Anterior cingulate cortex (tissue), 58 donors: ENCODE measurements around the gene CADM1.

Experiments
- DNase-seq, 58 donors: peaks; one replicate each; lab custom pipeline; 2025; lab: John Stamatoyannopoulos, UW

CADM1 gene

DNA sequence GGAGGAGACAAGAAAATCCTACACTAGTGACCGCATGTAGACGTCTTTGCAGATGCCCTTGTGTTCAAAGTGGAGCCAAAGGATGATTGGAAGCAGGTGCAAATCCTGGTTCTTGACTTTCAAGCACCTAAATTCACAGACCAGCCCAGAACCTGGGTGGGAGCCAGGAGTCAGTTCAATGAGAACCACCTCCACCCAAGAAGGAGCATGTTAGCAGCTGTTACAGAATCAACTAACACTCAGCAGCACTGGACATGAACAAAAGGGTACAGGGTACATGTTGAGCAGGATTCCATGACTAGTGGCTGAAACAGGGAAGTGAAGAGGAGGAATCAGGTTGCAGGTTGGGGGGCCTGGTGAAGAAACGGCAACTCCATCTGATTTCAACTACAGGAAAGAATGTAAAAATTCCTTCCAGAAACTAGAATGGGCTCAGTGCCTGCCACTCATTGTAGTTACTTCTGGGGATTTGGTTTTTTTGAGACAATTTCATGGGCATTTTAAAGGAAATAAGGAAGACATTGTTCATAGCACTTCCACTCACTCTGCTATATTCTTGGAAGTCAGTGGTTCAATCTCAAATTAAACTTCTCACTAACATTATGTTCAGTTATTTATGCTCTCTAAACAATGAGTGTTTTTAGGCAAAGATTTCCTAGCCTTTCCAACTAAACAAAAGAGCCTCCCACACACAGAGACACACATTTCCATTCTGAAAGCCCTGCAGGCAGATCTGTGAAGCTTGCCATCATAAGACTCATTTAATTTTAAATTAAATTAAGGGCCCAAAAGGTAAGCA, 173.3 kb downstream of the CADM1 start:
- DNase-seq, result peak in 1 of 58 donors; percentile 11

DNA sequence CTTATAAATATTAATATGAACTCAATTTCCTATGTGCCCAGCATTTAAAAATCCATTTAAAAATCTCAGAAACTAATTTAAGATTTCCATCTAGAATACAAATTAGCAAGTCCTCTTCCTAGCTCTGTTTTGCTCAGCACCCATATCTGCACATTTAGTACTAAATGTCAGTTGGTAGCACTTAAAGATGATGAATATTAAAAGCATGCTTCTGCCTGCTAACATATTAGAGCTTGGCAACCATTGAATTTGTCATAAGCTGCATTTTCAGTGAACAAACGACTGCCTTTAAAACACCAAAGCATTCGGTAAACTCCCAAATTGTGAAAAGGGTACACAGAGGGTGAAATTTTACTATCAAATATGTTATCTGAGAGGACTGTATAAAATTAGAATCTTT, 177.7 kb downstream of the CADM1 start:
- DNase-seq, result no peak

DNA sequence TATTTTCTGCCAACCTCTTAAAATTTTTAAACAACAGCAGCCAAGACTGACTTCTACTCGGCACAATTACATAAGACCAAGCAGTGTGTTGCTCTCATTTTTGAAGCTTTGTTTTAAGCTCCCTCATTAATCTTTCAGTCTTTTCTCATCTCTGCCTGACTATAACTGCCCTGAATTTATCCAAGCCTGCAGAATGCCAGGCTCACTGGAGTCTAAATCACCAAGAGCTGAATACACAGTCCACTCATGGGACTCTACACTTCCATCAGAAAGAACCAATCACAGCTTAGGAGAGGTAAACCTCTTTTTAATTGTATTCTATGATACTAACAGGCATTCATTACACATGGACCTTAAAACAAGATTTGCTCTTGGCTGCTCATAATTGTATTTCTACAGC, 178.7 kb downstream of the CADM1 start:
- peak in 1 of 58 donors; percentile 29 for DNase-seq

DNA sequence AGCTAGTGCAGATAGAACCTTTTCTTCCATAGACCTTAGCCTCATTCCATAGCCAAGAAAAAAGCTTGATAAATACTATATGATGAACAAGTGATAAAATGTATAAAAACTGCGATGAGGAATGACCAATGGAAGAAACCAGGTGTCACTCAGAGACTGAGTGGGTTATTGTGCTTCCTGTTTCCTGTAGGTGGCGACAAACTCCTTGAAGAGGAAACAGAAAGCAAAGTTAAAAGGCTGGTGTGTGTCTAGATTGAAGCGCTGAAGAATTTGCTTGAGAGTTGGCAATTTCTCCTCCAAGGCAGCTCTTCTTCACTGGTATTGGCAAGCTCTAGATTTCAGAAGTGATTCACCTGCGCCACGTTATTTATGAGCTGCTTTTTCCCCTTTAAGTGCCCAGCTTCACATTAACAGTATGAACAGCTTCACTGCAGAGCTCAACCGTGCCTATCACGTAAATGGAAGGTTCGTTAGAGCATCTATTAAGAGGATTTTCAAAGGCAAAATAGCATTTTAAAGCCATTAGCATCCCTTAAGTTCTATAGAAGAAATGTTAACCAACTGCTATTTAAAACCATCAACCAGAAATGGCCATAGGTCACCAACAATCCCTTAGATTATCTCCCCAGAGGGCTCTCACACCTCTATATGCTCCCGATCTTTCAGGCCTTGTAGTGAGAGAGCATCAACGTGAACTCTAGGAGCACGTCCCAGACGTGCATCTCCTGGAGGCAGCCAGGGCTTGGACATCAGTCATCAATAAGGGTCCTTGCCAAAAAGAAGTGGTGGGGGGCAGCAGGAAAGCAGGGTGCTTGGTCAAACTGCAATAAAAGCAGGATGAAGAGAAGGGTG, 179.4 kb downstream of the CADM1 start:
- peak in 12 of 58 donors; percentile 3 to 63 (median 17) for DNase-seq

DNA sequence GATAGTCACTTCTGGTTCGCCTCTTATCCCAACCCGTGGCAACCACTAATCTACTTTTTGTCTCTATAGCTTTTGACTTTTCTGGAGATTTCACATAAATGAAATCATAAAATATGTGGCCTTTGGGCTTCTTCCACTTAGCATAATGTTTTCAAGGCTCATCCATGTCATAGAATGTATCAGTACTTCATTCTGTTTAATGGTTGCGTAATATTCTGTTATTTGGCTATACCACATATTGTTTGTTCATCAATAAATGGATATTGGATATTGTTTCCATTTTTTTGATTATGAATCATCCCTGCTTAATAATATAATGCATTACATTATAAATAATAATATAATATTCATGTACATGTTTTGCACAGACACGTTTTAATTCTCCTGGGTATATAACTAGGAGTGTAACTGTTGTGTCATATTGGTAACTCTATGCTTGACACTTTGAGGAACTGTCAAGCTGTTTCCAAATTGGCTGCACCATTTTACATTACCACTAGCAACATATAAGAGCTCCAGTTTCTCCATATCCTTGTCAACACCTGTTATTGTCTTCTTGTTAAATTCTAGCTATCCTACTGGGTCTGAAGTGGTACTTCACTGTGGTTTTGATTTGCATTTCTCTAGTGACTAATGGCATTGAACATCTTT, 181.5 kb downstream of the CADM1 start:
- no peak for DNase-seq

DNA sequence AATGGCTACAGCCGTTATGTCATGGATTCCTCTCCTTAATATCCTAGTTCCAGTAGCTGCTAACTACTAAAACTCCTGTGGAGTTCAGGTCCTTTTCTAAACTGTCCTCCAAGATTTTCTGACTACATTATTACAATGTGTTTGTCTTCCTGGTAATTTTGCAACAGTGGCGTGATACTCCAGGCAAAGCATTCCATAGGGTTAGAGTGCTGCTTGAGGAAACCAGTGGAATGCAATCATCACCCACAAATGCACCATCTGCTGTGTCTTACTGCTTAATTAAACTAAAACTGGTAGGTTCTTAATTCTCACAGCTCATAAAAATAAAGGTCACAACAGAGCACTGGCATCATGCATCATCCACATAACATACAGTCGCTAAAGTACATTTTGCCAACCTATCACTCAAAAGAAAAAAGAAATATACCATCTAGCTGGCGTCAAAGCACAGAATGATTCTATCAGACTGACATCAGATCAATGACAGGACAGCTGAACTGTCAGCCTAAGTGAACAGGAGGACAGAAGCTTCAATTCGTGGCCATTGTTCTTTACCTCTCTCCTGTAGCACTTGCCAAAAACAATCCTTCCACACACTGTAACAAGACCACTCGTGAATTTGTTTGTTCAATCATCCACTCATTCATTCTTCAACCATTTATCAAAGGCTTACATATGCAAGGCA, 182.5 kb downstream of the CADM1 start:
- no peak for DNase-seq

DNA sequence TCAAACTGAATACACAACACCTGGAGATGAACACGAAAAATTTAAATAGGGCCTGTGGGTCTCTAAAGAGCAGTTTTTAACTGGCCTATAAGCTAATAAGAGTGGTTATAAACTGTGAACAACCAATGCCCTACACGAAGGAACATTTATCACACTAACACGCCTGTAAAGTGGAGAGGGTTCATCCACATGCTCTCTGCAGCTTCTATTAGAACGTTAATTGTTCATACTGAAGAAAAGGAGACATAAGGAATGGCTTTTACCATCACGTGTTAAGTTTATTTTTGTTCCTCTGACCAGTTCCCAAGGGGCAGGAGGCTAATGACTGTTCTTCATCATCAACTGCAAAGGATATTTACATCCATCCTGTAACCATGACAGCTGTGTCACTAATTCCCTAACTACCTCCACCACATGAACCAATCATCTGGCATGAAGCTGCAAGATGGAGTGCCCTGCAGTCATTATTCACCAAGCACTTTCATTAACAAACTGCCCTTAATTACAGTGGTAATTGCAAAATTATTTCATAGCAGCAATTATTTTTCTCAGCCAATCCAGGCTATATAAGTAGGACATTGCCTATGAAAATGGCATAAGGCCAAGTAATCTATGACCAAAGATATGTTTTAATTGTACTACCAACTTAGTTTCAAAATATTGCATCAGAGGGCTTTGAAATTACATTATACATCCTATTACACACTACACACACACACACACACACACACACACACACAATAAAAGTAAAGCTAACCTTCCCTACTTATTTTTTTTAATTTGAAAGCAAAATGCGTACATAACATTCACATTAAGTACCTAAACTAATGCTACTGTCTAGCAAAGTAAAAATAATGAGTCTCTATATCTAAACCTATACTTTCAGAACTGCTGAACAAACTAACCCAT, 186.7 kb downstream of the CADM1 start:
- DNase-seq, result no peak

DNA sequence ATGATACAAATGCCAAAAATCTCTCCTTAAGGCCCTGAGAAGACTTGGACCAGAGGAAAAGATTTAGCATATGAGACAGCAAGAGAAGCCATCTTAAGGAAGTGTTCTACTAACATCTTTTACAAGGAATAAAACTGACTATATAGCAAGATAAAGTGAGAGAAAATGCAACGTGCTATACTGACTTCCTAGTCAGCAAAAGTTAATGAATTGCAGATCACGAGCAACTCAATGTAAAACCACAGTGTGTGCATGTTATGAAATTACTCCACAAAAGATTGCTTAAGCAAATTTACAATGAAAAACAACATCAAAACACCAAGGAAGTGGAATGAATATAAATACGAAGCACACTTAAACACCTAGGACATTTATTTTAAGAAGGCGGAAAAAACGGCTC, 187.5 kb downstream of the CADM1 start:
- no peak for DNase-seq

DNA sequence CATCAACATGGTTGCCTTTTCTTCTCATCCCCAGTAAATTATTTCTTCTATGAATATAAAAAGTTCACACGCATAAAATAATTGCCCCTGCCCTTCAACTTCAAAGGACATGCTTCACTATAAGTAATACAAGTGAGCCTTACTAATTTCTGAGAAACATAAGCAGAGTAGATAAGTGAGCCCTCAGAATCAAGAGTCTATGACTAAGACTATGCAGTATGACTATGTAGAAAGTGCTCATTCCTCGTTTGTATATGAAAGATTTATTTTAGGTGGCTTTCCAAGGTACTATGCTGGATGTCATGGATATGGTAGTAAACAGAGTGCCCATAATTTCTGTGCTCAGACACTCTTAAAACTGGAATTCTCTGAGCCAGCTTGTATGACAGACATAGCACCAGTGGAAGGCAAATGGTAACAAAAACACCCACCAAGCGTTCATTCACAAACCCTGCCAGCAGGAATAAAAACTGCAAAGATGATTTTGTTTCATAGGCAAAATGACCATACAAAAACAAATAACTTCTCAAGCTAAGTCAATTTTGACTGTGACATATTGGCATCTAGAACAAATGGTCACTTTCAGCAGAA, 189.8 kb downstream of the CADM1 start:
- no peak for DNase-seq

DNA sequence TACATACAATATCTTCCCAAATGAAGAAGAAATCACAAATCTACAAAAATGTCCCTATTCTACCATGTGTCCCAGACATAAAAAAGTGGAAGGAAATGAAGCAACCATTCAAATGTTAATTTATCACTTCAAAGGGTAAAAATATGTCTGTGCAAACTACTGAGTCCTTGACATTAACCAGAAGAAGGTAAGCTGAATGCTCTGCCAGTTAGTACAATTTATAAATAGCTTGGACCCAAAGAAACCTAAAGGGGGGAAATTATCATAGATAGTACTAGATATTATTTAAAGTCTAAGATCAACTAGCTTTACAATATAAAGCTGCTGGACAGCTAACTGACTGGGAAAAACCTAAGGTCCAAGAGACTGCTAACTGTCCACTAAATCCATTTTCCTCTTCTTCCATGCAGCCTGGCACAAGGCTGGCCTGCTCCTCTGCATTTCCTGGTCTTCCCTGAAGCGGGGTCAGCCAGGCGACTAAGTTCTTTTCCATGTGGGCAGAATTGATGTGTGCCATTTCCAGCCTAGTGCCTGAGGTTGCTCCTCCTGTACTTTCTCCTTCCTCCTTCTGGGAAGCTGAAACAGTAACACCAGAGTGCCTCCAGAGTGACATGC, 190.9 kb downstream of the CADM1 start:
- DNase-seq, result no peak

DNA sequence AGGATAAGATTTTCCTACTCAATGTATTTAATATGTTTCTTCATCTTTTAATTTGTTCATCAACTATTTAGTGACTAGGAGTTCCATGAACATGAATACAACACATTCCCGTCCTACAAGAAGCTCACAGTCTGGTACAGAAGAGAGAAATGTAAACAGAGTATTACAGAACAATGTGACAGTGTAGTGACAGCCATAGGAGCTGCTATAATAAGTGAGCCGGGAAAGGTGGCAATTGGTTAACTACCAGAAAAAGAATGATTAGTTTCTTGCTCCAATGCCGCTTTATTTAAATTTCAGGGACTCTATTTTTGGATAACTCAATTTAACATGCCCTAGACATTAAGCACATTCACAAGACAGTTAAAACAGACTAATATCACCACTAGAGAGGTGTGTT, 192.3 kb downstream of the CADM1 start:
- no peak for DNase-seq

DNA sequence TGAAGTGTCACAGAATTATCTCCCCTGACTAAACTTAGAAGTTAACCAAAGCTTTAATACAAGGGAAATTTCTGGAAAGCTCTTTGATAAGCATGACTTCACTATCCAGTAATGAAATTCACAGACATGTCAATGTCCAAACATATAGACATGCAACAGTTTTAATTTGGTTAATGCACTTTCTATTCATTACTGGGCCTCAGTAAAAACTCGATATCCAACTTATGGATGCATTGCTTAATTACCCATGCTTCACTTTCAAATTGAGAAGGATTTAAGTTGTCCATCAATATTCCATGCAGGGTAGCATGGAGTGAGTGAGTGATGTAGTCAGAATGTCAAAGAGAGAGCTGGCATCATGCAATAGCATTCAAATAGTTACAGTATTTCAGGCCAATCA, 197.5 kb downstream of the CADM1 start:
- no peak for DNase-seq

DNA sequence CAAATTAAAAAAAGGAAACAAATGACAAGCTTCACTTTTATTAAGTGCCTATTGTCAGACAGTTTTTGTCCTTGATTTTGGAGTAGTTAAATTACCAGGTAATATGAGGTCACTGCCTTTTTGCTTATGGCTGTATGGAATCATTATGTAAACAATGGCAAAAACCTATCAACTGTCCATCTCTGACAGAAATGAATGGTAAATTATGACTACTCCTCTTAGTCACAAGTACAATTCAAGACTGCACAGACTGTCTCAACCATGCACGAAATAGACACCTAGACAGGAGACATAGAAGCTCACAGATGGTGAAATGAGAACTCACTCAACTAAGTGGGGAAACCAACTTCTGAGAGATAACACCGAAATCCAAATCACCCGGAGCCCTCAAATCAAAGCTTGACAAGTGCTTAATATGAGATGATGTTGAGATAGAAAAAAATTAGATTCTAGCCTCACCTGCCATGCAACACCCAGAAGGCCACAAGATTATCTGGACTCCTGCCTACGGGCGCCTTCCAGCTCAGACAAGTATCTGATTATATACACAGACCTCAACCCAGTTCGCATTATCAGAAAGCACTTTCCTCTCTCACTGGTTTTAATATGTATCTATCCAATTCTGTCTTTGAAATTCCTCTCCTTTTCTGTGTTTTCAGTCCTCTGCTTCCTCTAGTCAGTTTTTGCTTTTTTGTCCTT, 199.3 kb downstream of the CADM1 start:
- no peak for DNase-seq

DNA sequence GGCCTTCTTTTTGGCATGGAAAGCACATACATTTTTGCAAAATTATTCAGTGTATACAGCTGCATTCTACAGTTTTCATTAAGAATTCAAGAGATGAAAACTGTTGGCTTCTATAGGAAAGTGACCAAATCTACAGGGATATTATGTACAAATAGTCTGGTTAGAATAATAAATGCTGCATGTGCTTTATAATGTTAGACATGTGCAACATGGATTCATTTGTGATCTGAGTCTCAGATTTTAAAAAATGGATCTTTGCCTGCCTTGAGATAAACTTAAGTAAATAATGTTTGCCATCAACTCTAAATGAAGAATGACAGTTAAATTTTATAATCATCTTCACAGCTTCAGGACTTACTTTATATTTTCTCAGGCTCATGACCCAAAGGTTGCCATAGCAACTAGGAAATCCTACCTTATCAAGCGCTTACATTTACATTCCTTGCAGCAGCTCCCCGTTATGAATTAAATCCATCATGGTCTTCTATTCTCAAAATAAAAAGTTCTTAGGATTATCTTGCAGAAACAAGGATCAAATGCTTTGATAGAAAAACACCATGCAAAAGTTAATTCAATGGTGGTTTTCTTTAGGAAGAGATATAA, 200.2 kb downstream of the CADM1 start:
- DNase-seq, result no peak

DNA sequence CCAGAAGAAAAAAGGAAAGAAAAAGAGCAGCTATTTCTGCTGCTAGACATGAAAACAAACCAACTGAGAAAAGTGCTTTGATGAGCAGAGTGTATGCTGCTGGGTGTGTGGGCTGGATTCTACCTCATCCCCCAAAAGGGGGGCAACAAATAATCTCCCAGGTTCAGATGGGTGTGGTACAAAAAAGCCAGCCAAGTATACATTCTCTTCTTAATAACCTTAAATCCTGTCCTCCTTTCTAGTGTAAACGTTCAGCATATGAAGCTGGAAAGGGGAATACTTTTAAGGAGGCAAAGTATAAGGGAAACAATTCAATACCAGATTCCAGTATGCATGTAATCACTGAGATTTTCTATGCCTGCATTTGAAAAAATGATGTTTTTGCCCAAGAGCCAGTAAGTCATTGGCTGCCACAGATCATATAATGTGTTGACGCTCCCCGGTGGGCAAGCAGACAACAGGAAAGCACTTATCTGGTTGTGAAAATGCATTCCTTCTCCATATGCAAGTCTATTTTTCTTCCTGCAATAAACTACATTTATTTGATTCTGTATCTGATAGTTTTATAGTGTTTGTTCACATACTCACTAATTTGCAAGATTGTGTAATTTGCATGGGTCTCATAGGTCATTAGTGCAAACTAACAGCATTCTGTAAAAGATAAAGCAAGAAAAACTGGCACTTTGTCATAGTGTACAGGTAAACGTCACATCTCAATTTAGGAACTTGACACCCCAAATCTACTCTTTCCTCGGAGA, 201.1 kb downstream of the CADM1 start:
- DNase-seq, result no peak

DNA sequence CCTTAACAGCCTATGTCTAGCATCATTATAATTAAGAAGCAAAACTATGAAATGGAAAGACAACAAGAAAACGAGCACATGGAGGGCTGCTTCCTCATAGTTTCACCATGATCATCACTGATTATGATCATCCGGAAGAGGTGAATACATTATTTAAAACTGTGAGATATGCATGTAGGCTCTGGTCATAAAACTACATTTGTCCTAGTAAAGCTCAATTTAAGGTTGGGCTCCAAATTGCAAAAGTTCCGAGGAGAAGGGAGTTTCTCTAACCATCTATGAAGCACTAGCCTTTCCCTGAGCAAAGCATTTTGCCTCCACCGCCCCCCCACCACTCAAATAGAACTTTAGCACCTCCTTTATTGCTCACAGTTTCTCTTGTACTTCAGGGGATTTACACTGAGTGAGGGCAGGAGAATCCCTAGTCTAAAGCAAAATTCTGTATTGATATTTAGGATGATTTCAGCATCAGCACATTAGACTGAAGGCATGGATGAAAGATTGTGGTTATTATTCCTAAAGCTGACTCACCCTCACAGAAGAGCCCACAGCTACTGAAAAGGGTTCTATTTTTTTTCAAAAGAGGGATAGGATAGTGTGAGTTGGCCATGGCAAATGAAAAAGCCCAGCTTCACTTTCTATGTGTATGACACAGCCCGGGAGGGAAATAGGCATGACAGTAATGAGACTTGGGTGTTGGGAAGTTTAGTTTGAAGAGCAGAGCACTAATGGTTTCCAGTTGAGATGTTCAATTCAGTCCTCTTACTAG, 203.4 kb downstream of the CADM1 start:
- no peak for DNase-seq
